GM21423 (cell line): Measurements from ENCODE around the gene ACSS1.

Experiments
- ATAC-seq: cut with Tn5 transposase; IDR thresholded peaks from one replicate; pipeline ENCODE4 v1.9.1; 2021; ENCODE audit warnings: mild to moderate bottlenecking, moderate library complexity; ENCODE audit not compliant: unreplicated experiment

Gene ACSS1

DNA sequence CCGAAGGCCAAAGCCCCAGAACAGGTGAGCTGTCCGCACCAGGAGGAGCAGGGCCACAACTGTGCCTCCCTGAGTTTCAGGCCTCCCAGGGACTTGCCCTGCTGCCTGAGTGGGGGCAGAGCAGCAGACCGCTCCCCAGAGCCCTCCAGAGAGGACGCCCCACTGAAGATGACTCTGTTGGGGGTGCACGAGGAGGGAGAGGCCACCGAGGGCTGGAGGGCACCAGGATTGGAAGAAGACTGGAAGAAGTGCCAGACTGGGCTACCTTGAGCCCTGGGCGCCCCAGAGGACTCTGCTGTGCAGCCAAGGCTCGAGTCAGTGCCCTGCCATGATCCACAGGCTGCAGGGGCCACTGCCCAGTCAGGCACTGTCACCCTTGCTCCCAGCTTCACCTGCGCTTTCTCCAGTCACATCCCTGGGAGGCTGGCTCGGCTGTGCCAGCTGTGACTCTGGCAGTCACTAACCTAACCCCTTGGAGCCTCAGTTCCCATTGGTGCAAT, 97.6 kb downstream of the ACSS1 start:
- no peak for ATAC-seq

DNA sequence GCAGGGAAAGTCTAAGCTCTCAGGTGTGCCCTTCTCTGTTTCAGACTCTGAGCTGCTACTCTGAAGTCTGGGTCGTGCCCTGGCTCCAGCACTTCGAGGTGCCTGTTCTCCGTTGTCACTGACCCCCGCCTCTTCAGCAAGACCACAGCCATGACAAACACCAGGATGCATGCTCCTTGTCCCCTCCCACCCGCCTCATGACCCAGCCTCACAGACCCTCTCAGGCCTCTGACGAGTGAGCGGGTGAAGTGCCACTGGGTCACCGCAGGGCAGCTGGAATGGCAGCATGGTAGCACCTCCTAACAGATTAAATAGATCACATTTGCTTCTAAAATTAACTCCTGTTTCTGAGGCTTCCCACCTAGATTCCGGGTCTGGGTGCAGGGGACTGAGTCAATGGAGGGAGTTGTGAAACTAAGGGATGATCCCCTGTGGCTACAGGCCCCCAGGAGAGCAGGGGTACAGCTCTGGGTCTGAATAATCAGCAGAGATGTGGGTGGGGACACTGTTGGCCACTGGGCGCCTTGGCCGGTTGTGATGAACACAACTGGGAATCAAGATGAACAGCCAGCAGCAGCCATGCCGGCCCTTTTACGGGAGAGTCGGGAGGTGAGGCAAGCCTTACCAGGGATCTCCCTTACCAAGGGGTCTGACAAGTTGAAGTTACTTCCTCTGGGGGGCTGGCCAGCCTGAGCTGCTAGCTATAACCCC, 98.2 kb downstream of the ACSS1 start:
- ATAC-seq, result no peak

DNA sequence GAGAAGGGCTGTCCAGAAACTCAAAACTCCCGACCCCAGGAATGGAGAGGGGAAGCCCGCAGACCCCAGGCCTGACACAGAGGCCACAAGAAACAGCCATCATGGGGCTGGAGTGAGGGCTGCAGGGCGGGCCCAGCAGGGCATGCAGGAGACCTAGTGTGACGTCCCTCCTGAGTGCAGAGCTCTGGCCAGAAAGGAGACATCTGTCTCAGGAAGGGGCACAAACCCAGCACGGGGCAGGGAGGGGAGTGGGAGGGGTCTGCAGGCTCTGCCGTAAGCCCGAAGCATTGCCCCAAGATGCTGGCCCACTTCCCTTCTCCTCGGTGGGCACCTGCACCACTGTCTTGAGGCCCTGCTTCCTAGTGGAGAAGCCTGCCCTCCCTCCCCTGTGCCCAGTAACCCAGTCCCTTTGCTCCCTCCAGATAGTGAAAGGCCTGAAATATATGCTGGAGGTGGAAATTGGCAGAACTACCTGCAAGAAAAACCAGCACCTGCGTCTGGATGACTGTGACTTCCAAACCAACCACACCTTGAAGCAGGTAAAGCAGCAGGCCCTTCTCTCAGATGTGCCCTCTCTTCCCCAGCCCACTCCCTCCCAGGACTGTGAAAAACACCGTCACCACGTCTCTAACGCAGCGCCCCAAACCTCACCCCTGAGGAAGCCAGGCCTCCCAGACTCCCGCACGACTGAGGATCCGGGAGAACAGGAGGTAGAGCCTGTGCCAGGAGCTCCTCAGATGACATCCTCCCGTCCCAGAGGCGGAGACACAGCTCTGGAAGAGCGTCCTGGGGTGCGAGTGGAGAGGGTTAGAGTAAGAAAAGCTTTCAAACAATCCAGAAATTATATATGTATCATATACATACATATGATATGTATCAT, 99.2 kb downstream of the ACSS1 start:
- no peak for ATAC-seq

DNA sequence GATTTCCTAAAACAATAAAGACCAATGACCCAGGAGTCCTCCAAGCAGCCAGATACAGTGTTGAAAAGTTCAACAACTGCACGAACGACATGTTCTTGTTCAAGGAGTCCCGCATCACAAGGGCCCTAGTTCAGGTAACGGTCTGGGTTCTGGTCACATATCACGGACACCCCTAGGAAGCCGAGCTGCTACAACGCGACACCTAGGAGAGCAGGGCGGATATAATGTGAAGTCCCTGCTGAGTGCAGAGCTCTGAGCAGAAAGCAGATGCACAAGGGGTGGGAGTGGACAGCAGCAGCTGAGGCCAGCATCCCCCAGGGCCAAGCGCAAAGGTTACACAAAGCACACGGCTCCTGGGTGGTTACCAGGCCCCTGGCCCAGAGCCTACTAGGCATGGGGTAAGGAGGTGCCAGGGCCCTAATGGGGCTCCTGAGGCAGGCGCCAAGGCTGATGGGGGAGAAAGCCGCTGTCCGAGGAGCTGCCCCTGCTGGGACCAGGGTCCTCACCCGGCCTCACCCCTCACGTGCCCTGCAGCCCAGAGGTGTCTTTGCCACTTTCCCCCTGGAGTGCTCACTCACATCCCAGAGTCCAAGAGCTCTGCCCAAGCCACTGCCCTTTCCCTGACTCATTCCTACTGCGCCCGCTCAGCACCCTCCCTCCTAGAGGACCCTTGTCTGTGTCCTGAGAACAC, 100.5 kb downstream of the ACSS1 start:
- no peak for ATAC-seq
